ENCODE results near the gene SRSF8. TPM values are rescaled to one million over a fixed set of nuclear protein-coding genes. Genes with fewer than 3 reads are reported as not detected.
"Not testable (repeated sequence)": the region's sequence is repeated elsewhere in the genome, so short reads cannot be mapped to it uniquely, and the experiment has no call there.

Gene SRSF8, protein sequence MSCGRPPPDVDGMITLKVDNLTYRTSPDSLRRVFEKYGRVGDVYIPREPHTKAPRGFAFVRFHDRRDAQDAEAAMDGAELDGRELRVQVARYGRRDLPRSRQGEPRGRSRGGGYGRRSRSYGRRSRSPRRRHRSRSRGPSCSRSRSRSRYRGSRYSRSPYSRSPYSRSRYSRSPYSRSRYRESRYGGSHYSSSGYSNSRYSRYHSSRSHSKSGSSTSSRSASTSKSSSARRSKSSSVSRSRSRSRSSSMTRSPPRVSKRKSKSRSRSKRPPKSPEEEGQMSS
- total RNA-seq (2014; rRNA removed; shearing (Covaris generic); ENCODE audit: low replicate concordance) = 7.6 and 12.6 TPM in 2 replicates

GRCh38 chr11:95066716-95067038 is at the start of gene SRSF8:
Gene SRSF8 (plus strand): TSS chr11:95066919. CDS start chr11:95067227, 308 bp downstream.
- no peak for DNase-seq (ENCODE audit: low read depth)
- in situ Hi-C loops (cut with HindIII; ENCODE audit: low pct_unique_long_range_greater_than_20kb, low sequenced_read_pairs) = no loop called here

DNA sequence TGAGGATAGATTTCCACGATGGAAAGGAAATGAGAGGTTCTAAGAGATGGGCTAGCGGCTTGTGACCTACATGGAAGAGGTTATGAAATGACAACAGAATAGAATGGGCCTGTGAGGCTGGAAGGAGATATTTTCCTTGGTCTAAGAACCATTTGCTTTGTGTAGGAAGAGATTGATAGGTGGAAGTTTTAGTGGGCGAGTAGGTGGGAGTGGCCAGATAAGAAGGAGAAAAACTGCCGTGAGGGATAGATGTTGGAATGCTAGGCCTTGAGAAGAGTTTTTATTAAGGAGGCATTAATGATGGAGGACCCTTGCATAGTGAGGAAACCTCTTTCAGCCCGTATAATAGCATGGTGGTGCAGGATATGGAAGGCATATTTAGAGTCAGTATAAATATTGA is 45.3 kb upstream of the SRSF8 start:
- in situ Hi-C loops (cut with HindIII; ENCODE audit: low pct_unique_long_range_greater_than_20kb, low sequenced_read_pairs); DNase-seq (ENCODE audit: low read depth): not testable (repeated sequence)

GRCh38 chr11:95024958-95025357 is 41.8 kb upstream of the SRSF8 start, which contains the start of gene KDM4E:
Gene KDM4E (plus strand): TSS chr11:95025258. CDS start chr11:95025558, 300 bp downstream.
- no peak for DNase-seq (ENCODE audit: low read depth)
- in situ Hi-C loops (cut with HindIII; ENCODE audit: low pct_unique_long_range_greater_than_20kb, low sequenced_read_pairs) = no loop called here

- in situ Hi-C loops (cut with HindIII; ENCODE audit: low pct_unique_long_range_greater_than_20kb, low sequenced_read_pairs); DNase-seq (ENCODE audit: low read depth): not testable (repeated sequence)
These were observed 41.1 kb upstream of the SRSF8 start for GRCh38 chr11:95025594-95025993.

DNA sequence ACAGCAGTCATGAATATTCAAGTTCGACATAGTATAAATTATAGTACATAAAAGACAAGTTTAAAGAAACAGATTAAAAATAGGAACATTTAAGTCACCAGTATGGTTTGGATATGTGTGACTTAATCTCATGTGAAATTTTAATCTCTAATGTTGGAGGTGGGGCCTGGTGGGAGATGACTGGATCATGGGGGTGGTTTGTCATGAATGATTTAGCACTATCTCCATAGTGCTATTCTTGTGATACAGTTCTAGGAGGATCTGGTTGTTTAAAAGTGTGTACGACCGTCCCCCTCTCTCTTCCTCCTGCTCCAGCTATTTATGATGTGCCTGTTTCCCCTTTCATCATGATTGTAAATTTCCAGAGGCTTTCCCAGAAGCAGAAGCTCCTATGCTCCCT is 38.4 kb upstream of the SRSF8 start:
- in situ Hi-C loops (cut with HindIII; ENCODE audit: low pct_unique_long_range_greater_than_20kb, low sequenced_read_pairs) = no loop called here
- no peak for DNase-seq (ENCODE audit: low read depth)

DNA sequence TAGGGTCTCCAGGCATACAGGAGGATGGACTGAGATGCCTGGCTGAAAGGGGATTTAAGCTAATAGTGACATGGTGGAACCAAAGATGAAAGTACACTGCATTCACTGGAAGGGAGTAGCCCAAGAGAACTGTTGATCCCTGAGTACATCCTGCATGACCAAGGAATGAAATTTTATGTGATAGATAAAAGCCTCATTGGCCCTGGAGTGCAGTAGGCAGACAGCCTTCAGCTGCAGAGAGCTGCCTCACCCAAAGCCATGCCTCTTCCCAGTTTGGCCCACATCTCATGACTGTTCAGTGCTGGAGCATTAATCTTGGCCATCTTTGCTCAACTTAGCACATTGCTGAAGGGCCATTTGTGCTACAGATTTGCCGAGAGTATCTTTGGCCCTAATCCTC is 33.7 kb upstream of the SRSF8 start:
- no peak for DNase-seq (ENCODE audit: low read depth)
- in situ Hi-C loops (cut with HindIII; ENCODE audit: low pct_unique_long_range_greater_than_20kb, low sequenced_read_pairs) = no loop called here

GRCh38 chr11:95035316-95035715 is 31.4 kb upstream of the SRSF8 start:
- in situ Hi-C loops (cut with HindIII; ENCODE audit: low pct_unique_long_range_greater_than_20kb, low sequenced_read_pairs) = no loop called here
- no peak for DNase-seq (ENCODE audit: low read depth)

- DNase-seq (ENCODE audit: low read depth); in situ Hi-C loops (cut with HindIII; ENCODE audit: low pct_unique_long_range_greater_than_20kb, low sequenced_read_pairs): not testable (repeated sequence)
These were observed 29.2 kb upstream of the SRSF8 start for GRCh38 chr11:95037356-95038035.

DNA sequence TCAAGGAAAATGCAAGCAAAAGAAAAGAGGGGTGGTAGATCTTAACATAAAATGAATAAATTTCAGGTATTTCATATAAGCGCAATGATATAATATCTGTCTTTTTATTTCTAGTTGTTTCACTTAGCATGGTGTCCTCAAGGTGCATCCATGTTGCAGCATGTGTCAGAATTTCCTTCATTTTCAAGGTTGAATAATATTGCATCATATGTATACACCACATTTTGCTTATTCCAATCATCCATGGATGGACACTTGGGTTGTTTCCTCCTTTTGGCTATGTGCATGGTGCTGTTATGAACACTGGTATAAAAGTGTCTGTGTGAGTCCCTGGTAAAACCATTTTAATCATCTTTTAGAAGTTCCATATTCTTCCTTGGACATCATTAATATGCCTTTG is 24.5 kb upstream of the SRSF8 start:
- DNase-seq (ENCODE audit: low read depth) = no peak
- in situ Hi-C loops (cut with HindIII; ENCODE audit: low pct_unique_long_range_greater_than_20kb, low sequenced_read_pairs) = no loop called here

GRCh38 chr11:95042906-95043305 is 23.8 kb upstream of the SRSF8 start:
- in situ Hi-C loops (cut with HindIII; ENCODE audit: low pct_unique_long_range_greater_than_20kb, low sequenced_read_pairs) = no loop called here
- no peak for DNase-seq (ENCODE audit: low read depth)

- no peak for DNase-seq (ENCODE audit: low read depth)
- in situ Hi-C loops (cut with HindIII; ENCODE audit: low pct_unique_long_range_greater_than_20kb, low sequenced_read_pairs) = no loop called here
These were observed 22.7 kb upstream of the SRSF8 start for GRCh38 chr11:95044010-95044409.

DNA sequence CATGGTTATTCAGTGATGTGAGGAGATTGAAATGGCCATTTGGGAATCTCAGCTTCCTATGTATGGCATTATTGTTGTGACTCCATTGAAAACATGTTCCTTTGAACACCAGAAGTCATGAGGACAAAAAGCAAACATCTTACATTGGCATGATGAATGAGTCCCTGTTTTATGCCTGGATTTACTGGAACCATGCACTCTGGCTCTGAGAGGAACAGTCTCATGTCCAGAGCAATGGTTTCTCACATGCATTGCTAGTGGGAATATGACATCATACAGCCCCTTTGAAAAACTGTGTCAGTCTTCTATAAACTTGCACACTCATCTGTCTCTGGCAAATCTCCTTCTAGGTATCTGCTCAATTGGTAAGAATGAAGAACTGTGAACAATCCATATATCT is 20.9 kb upstream of the SRSF8 start:
- no peak for DNase-seq (ENCODE audit: low read depth)
- in situ Hi-C loops (cut with HindIII; ENCODE audit: low pct_unique_long_range_greater_than_20kb, low sequenced_read_pairs) = no loop called here

DNA sequence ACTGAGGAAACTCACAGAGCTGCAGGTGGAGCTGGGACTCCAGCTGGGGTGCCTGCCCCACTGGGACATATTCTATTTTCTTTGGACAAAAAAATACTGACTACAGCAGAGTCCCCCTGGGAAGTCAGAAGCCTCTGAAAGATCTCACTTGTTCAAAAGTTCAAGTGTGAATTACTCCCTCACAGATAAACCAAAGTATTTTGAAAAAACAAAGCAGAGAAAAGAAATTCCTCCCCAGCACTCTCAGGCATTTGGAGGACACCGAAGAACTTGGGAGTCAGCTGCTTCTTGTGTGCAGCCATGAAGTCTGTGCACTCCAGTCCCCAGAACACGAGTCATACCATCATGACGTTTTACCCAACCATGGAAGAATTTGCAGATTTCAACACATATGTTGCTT is 17.6 kb upstream of the SRSF8 start, which contains the start of gene KDM4F:
Gene KDM4F (plus strand): TSS at position 301 of the 400 bp plus-strand sequence.
- DNase-seq (ENCODE audit: low read depth); in situ Hi-C loops (cut with HindIII; ENCODE audit: low pct_unique_long_range_greater_than_20kb, low sequenced_read_pairs): not testable (repeated sequence)

- in situ Hi-C loops (cut with HindIII; ENCODE audit: low pct_unique_long_range_greater_than_20kb, low sequenced_read_pairs) = no loop called here
- DNase-seq (ENCODE audit: low read depth) = no peak
These were observed 16.0 kb upstream of the SRSF8 start for GRCh38 chr11:95050595-95051202.

- DNase-seq (ENCODE audit: low read depth) = no peak
- in situ Hi-C loops (cut with HindIII; ENCODE audit: low pct_unique_long_range_greater_than_20kb, low sequenced_read_pairs) = no loop called here
These were observed 12.4 kb upstream of the SRSF8 start for GRCh38 chr11:95054356-95054755.

- in situ Hi-C loops (cut with HindIII; ENCODE audit: low pct_unique_long_range_greater_than_20kb, low sequenced_read_pairs) = no loop called here
- DNase-seq (ENCODE audit: low read depth) = no peak
These were observed 11.3 kb upstream of the SRSF8 start for GRCh38 chr11:95055283-95055897.

DNA sequence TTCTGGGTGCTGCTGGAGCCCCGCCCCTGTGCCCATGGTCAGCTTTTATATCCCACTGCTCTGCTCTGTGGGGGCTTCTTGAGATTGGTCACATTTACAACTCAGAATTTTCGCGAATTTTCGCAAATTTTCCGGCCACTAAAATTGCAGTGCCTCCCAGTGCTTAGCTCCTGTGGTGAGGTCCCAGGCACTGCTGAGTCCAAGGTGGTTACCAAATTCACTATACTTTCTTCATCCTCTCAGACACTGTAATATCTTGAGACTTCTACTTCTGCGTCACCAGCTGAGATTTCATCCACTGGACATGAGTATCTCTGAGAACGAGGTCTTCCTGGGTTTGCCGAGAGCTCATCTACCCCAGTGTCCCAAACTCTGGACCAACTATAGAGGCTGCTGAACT is 8.8 kb upstream of the SRSF8 start:
- no peak for DNase-seq (ENCODE audit: low read depth)
- in situ Hi-C loops (cut with HindIII; ENCODE audit: low pct_unique_long_range_greater_than_20kb, low sequenced_read_pairs) = no loop called here

DNA sequence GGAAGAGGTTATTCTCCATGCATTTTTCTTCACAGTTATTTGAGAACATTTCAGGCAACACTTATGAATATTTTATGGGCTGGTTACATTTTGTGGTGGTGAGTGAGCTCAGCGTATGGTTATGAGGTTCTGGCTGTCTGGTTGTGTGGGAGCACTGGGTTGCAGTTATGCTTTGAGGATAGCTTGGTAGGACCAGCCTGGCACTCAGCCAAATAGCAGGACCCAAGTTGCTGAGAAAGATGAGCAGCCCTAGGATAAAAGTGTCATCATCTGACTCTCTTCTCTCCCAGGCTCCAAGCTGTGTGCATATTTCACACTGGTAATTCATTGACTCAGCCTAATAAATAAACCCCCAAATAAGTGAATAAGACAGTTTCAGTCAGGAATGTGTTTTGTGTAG is 8.1 kb upstream of the SRSF8 start:
- in situ Hi-C loops (cut with HindIII; ENCODE audit: low pct_unique_long_range_greater_than_20kb, low sequenced_read_pairs) = no loop called here

GRCh38 chr11:95059046-95059445 is 7.7 kb upstream of the SRSF8 start:
- no peak for DNase-seq (ENCODE audit: low read depth)
- in situ Hi-C loops (cut with HindIII; ENCODE audit: low pct_unique_long_range_greater_than_20kb, low sequenced_read_pairs) = no loop called here

More for the DNA sequence above, 8.1 kb upstream of the SRSF8 start:
- no peak for DNase-seq (ENCODE audit: low read depth)

All from Caki2 (cell line).